Measurements from ENCODE around the gene CDSN.

Gene CDSN

DNA sequence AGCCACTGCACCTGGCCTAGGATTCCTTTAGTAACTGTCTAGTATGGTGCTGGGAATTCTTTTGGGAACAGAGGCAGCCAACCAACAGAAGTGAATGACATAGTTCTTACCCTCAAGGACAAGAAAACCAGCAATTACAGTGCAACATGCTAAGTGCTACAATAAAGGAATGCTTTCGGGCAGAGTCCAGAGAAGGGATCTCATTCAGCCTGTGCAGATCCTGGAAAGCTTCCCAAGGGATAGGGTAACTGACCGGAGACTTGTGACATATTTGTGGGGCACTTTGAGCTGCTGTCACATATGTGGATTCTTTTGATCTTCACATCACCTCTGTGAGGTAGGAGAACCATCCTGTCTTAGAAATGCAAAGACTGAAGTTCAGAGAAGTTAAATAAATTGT lies 54.7 kb downstream of the CDSN start:
- TF ChIP-seq, protein P1, sequence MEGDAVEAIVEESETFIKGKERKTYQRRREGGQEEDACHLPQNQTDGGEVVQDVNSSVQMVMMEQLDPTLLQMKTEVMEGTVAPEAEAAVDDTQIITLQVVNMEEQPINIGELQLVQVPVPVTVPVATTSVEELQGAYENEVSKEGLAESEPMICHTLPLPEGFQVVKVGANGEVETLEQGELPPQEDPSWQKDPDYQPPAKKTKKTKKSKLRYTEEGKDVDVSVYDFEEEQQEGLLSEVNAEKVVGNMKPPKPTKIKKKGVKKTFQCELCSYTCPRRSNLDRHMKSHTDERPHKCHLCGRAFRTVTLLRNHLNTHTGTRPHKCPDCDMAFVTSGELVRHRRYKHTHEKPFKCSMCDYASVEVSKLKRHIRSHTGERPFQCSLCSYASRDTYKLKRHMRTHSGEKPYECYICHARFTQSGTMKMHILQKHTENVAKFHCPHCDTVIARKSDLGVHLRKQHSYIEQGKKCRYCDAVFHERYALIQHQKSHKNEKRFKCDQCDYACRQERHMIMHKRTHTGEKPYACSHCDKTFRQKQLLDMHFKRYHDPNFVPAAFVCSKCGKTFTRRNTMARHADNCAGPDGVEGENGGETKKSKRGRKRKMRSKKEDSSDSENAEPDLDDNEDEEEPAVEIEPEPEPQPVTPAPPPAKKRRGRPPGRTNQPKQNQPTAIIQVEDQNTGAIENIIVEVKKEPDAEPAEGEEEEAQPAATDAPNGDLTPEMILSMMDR (IDR thresholded peaks at IDR 0.05; ENCODE audit: low read depth, low read length, missing control alignments), result no peak
- no peak overlapping the region for H3K4me3 ChIP-seq (ENCODE audit: low read depth, low read length)
- DNase-seq (ENCODE audit: low read depth), result no peak
- in situ Hi-C loops (cut with HindIII; ENCODE audit: low sequenced_read_pairs), result no loop called here

Data from astrocyte of the cerebellum (primary cell).